Activated naive CD8-positive, alpha-beta T cell treated with anti-CD3 and anti-CD28 coated beads for 36 hours (primary cell): ENCODE results near the gene FILIP1. TPM values are rescaled to one million over a fixed set of nuclear protein-coding genes. Genes with fewer than 3 reads are reported as not detected.

Experiments used
- DNase-seq: peaks from one replicate; pipeline ENCODE4 v3.0.0; 2021
- H3K27ac Mint-ChIP-seq: one replicate; pipeline ENCODE4 v1.8.0; 2022; ENCODE audit warnings: mild to moderate bottlenecking, moderate library complexity, mixed read lengths
- H3K27me3 Mint-ChIP-seq: one replicate; pipeline ENCODE4 v1.8.0; 2022; ENCODE audit warnings: mild to moderate bottlenecking, mixed read lengths
- H3K36me3 Mint-ChIP-seq: one replicate; pipeline ENCODE4 v1.8.0; 2021; ENCODE audit warnings: mild to moderate bottlenecking, mixed read lengths
- H3K4me1 Mint-ChIP-seq: one replicate; pipeline ENCODE4 v1.8.0; 2021; ENCODE audit warnings: mixed read lengths
- H3K4me3 Mint-ChIP-seq: one replicate; pipeline ENCODE4 v1.8.0; 2022; ENCODE audit warnings: mild to moderate bottlenecking, moderate library complexity, mixed read lengths
- H3K9me3 Mint-ChIP-seq: one replicate; pipeline ENCODE4 v1.8.0; 2022; ENCODE audit warnings: mixed read lengths
- total RNA-seq, 2 experiments: library from RNA; stranded (reverse); gene quantifications; one replicate each; pipeline ENCODE4 v1.2.3, GENCODE V29; 2021

FILIP1 gene
- total RNA-seq, 2 experiments from 2014 or later = not detected

DNA sequence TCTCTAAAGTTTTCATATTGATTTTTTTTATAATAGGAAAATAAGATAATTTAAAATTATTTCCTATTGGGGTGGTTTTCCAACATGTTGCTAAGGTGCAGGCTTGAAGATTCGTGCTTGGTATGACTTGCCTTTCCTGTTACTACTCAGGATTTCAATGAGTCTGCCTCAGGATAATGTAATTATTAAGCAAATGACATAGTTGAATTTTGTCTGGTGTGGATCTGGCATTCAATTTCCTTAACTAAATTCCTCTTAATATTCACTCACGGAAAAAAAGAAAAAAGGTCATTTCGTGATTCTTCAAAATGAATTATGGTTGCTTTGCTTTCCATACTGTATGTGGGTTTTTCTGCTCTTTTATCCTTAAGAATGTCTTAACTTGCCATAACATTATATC lies 9.3 kb upstream of the FILIP1 start:
- no peaks in the 10 kb centered on the region for H3K36me3 Mint-ChIP-seq
- DNase-seq = no peak
- H3K27me3 Mint-ChIP-seq = peaks cover 9% of the 10 kb centered on the region
- no peaks in the 10 kb centered on the region for H3K4me1 Mint-ChIP-seq
- no peak overlapping the region for H3K27ac Mint-ChIP-seq
- H3K4me3 Mint-ChIP-seq = no peak overlapping the region
- H3K9me3 Mint-ChIP-seq = no peaks in the 10 kb centered on the region

DNA sequence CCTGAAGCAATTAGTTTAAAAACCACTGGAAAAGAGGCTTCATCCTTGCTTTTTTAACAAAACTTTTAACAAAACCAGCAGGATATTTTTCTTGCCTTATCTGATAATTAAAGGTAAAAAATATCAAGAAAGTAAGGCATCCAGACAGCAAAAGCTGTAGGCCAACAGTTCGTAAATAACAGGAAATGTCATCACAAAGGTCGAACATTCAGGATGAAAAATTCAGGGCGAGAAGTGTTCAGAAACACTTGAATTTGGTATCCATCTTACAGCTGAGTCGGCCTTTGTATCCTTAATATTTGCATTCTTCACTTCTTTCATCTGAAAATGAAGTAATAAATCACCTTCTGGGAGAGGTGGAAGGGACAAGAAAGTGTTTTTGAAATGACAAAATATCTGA lies 8.2 kb upstream of the FILIP1 start:
- H3K4me3 Mint-ChIP-seq = no peak overlapping the region
- no peaks in the 10 kb centered on the region for H3K36me3 Mint-ChIP-seq
- no peaks in the 10 kb centered on the region for H3K9me3 Mint-ChIP-seq
- H3K27ac Mint-ChIP-seq = no peak overlapping the region
- peaks cover 14% of the 10 kb centered on the region for H3K27me3 Mint-ChIP-seq
- no peak for DNase-seq
- no peaks in the 10 kb centered on the region for H3K4me1 Mint-ChIP-seq

DNA sequence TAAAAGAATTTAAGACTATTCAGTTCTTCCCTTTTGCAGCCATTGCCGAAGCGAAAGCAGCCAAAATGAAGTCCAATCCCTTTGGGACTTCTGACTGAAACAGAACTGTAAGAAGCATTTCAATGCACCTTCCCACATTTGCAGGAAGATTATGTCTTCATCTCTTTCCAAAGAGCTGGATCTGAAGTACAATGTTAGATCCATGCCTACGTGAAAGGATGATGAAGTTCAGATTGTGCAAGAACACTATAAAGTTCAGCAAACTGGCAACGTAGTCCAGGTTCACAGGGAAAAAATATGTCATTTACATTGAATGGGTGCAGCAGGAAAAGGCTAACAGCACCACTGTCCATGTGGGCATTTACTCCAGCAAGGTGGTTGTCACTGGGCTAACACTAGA lies 6.0 kb upstream of the FILIP1 start:
- DNase-seq = no peak
- no peak overlapping the region for H3K4me3 Mint-ChIP-seq
- H3K4me1 Mint-ChIP-seq = peaks cover 4% of the 10 kb centered on the region
- H3K27me3 Mint-ChIP-seq = peaks cover 29% of the 10 kb centered on the region
- no peaks in the 10 kb centered on the region for H3K36me3 Mint-ChIP-seq
- H3K9me3 Mint-ChIP-seq = no peaks in the 10 kb centered on the region
- no peak overlapping the region for H3K27ac Mint-ChIP-seq

DNA sequence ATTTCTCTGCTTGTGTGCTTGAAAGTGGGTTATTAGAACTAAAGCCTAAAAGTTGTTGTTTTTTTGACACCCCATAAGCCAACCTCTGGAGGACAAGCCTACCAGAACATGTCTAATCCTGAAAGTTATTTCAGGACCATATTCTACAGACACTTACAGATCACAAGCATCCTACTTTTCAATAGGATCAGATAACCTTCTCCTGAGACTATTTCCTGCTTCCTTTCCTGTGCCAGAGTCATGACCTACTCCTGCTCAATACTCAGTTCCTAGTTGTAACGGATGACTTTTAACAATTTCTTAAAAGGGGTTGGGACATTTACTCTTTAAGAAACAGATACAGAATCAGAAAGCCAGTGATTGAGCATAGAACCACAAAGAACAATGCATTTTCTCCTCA lies 5.3 kb upstream of the FILIP1 start:
- peaks cover 4% of the 10 kb centered on the region for H3K4me1 Mint-ChIP-seq
- no peak for DNase-seq
- peaks cover 37% of the 10 kb centered on the region for H3K27me3 Mint-ChIP-seq
- no peaks in the 10 kb centered on the region for H3K9me3 Mint-ChIP-seq
- H3K4me3 Mint-ChIP-seq = no peak overlapping the region
- no peak overlapping the region for H3K27ac Mint-ChIP-seq
- no peaks in the 10 kb centered on the region for H3K36me3 Mint-ChIP-seq

DNA sequence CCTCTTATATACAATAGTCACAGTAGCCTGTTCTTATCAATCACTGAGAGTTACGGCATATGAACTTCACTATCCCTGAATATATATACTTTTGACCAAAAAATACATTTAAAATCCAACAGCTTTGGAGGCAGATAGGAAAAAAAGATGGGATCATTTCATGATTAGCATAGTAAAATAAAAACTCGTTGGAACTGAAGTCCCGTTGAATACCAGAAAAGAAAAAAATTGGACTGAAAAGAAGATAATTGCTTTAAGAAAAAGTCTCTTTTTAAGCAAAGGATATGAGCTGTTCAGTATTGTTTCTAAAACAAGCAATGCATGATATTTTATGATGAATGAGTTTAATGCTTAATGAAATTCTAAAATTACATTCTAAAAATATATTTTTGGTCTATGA lies 4.4 kb upstream of the FILIP1 start:
- H3K36me3 Mint-ChIP-seq = no peaks in the 10 kb centered on the region
- H3K4me1 Mint-ChIP-seq = peaks cover 4% of the 10 kb centered on the region
- no peak overlapping the region for H3K4me3 Mint-ChIP-seq
- H3K27me3 Mint-ChIP-seq = peaks cover 45% of the 10 kb centered on the region
- no peaks in the 10 kb centered on the region for H3K9me3 Mint-ChIP-seq
- H3K27ac Mint-ChIP-seq = no peak overlapping the region
- DNase-seq = no peak

DNA sequence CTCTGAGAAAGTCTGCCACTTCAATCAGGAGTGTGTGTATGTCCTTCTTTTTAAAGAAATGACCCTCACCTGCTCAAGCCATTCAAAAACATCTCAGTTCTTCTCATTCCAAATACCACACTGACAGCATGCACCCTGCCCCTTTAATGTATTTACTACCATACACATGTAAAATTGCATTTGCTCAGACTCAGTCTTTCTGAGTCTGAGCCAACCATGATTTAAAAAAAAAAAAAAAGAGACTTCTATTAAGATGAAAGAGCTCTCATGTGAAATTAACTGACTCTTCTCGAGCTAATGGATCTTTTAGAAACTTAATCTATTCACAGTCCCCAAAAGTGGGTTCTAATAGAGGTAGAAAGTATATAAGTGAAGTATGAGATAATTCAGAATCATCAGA lies 1.4 kb upstream of the FILIP1 start:
- Mint-ChIP-seq H3K9me3 (no peaks in the 10 kb centered on the region), H3K27ac (no peak overlapping the region), H3K27me3 (peaks cover 64% of the 10 kb centered on the region), H3K36me3 (no peaks in the 10 kb centered on the region), H3K4me3 (no peak overlapping the region), H3K4me1 (peaks cover 4% of the 10 kb centered on the region)
- DNase-seq = no peak

DNA sequence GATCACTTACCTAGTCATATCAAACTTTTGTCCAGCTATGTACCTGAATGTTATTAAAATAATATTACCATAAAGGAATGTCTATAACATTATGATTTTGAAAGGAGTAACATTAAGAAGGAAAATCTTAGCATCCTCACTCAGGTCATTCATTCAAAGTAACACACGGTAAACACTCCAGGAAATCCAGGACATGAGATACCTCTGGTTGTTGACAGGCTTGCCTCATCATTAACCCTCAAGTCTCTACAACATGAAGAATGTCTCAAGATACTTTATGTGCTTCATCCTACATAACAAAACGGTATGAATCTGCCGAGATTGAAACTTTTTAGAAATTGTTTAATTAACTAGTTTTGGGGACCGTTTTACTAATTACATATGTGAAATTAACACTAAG lies 690 bp upstream of the FILIP1 start:
- Mint-ChIP-seq H3K4me1 (peaks cover 4% of the 10 kb centered on the region), H3K27ac (no peak overlapping the region), H3K27me3 (peaks cover 60% of the 10 kb centered on the region), H3K9me3 (no peaks in the 10 kb centered on the region), H3K36me3 (no peaks in the 10 kb centered on the region), H3K4me3 (no peak overlapping the region)
- no peak for DNase-seq

DNA sequence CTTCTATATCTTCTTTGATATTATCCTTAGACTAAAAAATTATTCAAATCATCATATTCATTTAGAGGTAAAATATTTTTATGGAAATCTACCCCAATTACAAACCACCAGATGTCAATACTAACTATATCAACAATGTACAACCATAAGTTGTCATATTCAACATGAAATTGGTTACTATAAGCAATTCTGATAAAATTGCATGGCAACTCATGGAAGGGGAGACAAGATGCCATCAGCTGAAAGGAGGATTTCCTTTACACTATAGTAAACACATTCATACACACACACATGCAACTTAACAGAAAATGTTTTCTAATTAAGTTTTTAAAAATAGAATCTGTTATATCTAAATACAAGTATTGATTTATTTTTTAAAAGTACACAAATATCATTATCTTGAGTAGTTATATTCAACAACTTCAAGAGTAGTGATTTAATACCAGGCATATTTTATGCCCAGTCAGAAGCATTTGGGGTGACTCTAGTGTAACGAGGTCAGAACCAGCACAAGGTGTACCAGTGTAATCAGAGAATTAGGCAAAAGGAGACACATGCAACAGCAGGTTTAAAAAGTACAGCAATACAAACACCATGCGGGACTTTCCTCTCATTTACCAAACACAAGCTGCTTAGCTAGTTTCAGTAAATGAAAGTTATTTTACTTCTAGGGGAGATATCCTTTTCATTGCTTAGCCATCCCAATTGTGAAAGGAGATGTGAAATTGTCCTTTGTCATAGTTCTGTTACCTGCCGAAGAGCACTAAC lies 1.0 kb downstream of the FILIP1 start:
- Mint-ChIP-seq H3K27me3 (peaks cover 70% of the 10 kb centered on the region), H3K4me3 (no peak overlapping the region), H3K9me3 (no peaks in the 10 kb centered on the region), H3K27ac (no peak overlapping the region), H3K36me3 (no peaks in the 10 kb centered on the region), H3K4me1 (peaks cover 4% of the 10 kb centered on the region)
- no peak for DNase-seq

DNA sequence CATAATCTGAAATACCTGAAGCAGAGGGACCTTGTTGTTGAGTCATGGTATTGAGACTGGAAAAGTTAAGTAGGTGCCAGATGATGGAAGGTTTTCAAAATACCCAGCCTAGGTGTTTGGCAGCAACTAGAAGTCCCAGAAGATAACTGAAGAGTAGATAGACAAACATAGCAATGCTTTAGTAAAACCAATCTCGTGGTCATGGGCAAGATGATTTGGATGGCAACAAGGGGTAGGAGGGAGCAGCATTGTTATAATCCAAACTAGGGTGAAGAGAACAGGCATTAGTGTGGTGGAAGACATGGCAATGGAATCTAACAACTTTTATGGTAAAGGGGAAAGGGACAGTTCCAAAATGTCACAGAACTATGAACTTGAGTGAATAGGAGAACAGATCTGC lies 2.3 kb downstream of the FILIP1 start:
- Mint-ChIP-seq H3K4me3 (no peak overlapping the region), H3K36me3 (no peaks in the 10 kb centered on the region), H3K4me1 (peaks cover 4% of the 10 kb centered on the region), H3K9me3 (no peaks in the 10 kb centered on the region), H3K27ac (no peak overlapping the region), H3K27me3 (peaks cover 69% of the 10 kb centered on the region)
- DNase-seq = no peak

DNA sequence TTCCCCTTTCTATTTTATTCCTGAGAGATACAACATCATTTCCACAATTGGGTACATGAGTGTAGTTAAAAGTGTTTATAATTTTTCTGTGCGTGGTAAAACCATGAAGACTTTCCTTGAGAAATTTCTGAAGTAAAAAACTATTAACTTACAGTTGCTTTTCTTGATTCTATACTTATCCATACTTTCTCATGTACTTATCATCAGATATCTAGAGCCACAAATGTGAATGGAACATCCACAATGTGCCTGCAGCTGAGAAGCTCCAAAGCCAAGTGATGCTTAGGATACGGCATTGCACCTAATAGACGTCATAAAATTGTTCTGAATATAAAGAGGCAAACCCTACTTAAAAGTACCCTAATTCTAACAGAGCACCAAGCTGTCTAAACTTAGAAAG lies 2.9 kb downstream of the FILIP1 start:
- Mint-ChIP-seq H3K27ac (no peak overlapping the region), H3K4me3 (no peak overlapping the region), H3K9me3 (no peaks in the 10 kb centered on the region), H3K36me3 (no peaks in the 10 kb centered on the region), H3K4me1 (no peaks in the 10 kb centered on the region), H3K27me3 (peaks cover 66% of the 10 kb centered on the region)
- DNase-seq = no peak

DNA sequence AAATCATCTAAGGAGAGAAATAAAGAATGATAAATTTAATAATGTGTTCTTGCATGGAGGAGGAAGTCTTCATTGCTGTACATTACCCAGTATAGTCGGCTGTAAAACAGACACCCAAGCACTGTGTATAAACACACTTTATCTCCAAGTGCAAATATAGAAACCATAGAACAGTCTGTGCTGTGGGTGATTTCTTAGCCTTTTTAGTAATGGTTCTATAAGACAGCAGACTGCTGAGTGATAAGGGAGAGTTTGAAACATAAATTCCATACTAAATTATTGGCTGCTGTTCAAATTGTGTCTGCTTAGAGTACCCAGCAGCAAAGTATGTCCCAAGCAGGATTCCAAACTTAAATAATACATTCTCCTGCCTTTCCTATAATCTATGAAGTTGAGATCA lies 4.6 kb downstream of the FILIP1 start:
- no peak overlapping the region for H3K27ac Mint-ChIP-seq
- H3K4me1 Mint-ChIP-seq = no peaks in the 10 kb centered on the region
- no peaks in the 10 kb centered on the region for H3K36me3 Mint-ChIP-seq
- no peak for DNase-seq
- peaks cover 50% of the 10 kb centered on the region for H3K27me3 Mint-ChIP-seq
- H3K9me3 Mint-ChIP-seq = no peaks in the 10 kb centered on the region
- H3K4me3 Mint-ChIP-seq = no peak overlapping the region

DNA sequence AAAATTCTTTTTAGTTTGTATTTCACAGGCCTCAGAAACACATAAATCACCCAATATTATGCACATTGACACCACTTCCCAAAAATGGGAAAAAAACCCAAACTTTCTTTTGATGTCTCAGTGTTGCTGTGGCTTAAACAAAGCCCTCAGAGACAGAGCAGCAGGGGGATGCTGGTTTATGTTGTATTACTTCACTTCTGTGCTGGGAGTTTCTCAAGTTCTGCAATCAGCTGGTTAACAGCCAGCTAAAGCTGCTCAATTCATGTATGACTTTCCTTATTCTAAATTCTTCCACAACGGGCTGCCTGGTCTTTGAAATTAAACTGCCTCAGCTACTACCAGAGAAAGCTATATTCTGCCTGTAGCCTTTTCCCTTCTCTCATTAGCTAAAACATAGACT lies 5.6 kb downstream of the FILIP1 start:
- peaks cover 46% of the 10 kb centered on the region for H3K27me3 Mint-ChIP-seq
- H3K27ac Mint-ChIP-seq = no peak overlapping the region
- no peaks in the 10 kb centered on the region for H3K9me3 Mint-ChIP-seq
- no peaks in the 10 kb centered on the region for H3K4me1 Mint-ChIP-seq
- no peaks in the 10 kb centered on the region for H3K36me3 Mint-ChIP-seq
- no peak for DNase-seq
- H3K4me3 Mint-ChIP-seq = no peak overlapping the region

DNA sequence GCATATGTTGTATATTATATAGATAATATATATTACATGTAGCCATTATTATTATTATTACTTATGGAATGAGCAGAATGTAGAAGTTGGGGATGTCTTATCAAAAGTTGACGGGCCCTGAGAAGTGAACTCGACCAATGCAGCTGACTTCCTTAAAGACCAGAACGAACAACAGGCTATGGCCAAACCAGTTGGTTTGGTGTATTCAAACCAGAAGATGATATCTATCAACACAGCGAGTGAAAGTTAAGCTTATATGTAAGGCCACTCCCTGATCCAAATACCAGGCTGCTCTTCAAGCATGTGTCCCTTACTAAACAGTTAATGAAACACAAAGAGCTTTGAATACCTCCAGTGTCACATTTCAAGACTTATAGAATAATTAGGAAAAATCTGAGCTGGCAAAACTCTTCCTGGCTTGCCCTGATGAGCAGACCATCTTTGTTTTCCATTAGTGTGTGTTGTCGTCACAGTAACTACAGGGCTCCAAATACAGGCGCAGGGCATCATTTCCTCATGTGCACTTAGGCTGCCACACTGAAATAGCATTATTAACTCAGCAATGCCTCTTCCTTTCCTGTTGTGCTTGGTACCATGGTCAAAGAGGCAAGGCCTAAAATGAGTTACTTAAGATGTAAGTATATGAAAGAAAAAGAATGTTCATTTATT lies 6.6 kb downstream of the FILIP1 start:
- Mint-ChIP-seq H3K9me3 (no peaks in the 10 kb centered on the region), H3K27ac (no peak overlapping the region), H3K4me1 (no peaks in the 10 kb centered on the region), H3K4me3 (no peak overlapping the region), H3K36me3 (no peaks in the 10 kb centered on the region), H3K27me3 (peaks cover 39% of the 10 kb centered on the region)
- DNase-seq = no peak

DNA sequence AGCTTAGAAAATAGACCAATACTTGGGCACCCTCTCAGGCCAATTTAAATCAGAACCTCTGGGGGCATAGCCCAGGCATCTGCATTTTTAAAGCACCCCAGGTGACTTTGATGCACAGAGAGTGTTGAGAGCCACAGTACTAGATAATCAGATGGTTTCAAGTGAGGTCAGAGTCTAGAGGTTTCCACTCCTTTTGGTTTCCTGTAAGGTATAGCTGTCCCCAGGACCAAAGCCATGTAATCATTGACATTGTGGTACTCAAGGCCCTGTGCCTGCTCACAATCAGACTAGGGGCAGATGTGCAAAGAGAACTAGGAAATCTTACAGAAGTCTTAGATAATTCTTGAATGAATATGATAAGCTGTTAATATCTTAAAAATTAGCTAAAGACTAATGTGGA lies 9.1 kb downstream of the FILIP1 start:
- H3K27me3 Mint-ChIP-seq = peaks cover 29% of the 10 kb centered on the region
- no peak for DNase-seq
- no peaks in the 10 kb centered on the region for H3K9me3 Mint-ChIP-seq
- H3K4me3 Mint-ChIP-seq = no peak overlapping the region
- no peak overlapping the region for H3K27ac Mint-ChIP-seq
- no peaks in the 10 kb centered on the region for H3K36me3 Mint-ChIP-seq
- H3K4me1 Mint-ChIP-seq = no peaks in the 10 kb centered on the region

DNA sequence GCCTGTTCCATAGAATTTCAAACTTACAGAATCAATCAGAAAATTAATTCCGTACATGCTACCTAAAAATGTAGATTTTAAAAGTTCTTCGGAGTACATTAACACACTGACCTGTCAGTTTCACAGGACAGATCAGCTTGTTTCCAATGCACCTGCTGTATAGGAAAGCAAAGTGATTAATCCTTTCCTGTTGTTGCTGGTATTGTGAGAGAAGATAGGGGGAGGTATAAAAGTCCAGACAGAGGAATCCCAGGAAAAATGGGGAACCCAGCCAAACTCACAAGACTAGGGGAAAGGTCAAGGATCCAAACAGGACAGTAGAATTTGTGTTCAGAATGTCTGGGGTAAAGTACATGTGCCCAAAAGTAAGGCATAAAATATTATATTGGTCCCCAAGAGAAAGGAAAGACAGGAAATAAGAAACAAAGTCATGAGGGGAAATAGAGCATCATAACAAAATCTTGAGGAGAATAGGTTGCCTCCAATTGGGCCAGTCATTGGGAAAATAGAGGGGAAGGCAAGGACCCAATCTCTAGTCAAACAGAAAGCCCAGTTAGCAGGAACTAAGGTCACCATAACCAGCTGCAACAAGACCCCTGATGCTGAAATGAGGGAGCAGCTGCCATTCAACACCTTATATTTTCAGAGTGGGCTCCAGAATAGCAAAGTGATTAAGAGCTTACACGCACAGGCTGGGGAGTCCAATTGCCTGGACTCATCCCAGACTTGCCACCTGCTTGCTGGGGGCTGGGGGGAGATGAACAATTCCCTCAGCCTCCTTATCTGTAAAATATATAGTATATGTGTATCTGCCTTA lies 10.3 kb downstream of the FILIP1 start:
- no peaks in the 10 kb centered on the region for H3K36me3 Mint-ChIP-seq
- no peaks in the 10 kb centered on the region for H3K4me1 Mint-ChIP-seq
- no peak overlapping the region for H3K4me3 Mint-ChIP-seq
- no peak for DNase-seq
- H3K27ac Mint-ChIP-seq = no peak overlapping the region
- peaks cover 20% of the 10 kb centered on the region for H3K27me3 Mint-ChIP-seq
- no peaks in the 10 kb centered on the region for H3K9me3 Mint-ChIP-seq
